ENCODE results near the gene UBE2F. TPM values are rescaled to one million over a fixed set of nuclear protein-coding genes. Genes with fewer than 3 reads are reported as not detected.

UBE2F gene
- total and polyA plus RNA-seq, 2 of the 13 experiments (the other 11 are each of a cell fraction or from before 2014, with no cell fraction given): 35.4 to 73.1 TPM

DNA sequence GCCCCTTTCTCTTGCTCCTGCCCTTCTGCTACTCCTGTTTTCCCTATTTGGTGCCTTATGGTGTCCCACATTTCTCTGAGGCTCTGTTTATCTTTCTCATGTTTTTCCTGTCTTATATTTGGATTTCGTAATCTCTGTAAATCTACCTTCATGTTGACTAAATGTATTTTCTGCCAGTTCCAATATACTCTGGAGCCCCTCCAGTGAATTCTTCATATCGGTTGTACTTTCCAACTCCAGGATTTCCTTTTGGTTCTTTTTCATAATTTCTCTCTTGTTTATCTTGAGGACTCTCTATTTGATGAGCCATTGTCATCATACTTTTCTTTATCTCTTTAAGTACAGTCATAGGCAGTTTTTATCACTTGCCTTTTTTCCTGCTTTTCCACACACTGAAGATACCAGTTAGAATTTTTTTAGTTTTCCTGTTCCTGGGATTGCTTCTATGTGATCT, 113.1 kb downstream of the UBE2F start (continued):
- TF ChIP-seq, protein P1, sequence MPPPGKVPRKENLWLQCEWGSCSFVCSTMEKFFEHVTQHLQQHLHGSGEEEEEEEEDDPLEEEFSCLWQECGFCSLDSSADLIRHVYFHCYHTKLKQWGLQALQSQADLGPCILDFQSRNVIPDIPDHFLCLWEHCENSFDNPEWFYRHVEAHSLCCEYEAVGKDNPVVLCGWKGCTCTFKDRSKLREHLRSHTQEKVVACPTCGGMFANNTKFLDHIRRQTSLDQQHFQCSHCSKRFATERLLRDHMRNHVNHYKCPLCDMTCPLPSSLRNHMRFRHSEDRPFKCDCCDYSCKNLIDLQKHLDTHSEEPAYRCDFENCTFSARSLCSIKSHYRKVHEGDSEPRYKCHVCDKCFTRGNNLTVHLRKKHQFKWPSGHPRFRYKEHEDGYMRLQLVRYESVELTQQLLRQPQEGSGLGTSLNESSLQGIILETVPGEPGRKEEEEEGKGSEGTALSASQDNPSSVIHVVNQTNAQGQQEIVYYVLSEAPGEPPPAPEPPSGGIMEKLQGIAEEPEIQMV (CRISPR knock-in tag; IDR thresholded peaks at IDR 0.05; ENCODE audit: low read depth): no peak
- TF ChIP-seq NR2C2 (CRISPR knock-in tag; IDR thresholded peaks at IDR 0.05; ENCODE audit: borderline replicate concordance): peak; percentile 59; the same call in 1 of the 2 replicates
- peak; percentile 11; the same call in 1 of the 2 replicates for TF ChIP-seq ZNF263 (CRISPR knock-in tag; IDR thresholded peaks at IDR 0.05)
- TF ChIP-seq ZSCAN31 (CRISPR knock-in tag; IDR thresholded peaks at IDR 0.05; ENCODE audit: low read depth): no peak
- no peak for TF ChIP-seq ZFAT (CRISPR knock-in tag; conservative IDR thresholded peaks at IDR 0.05)
- peak; percentile 92 for TF ChIP-seq HDAC2 (CRISPR knock-in tag; IDR thresholded peaks at IDR 0.05)
- peak; percentile 96 for TF ChIP-seq ZNF124 (CRISPR knock-in tag; IDR thresholded peaks at IDR 0.05)
- TF ChIP-seq ERF (CRISPR knock-in tag; IDR thresholded peaks at IDR 0.05): peak; percentile 87
- TF ChIP-seq, protein P2, sequence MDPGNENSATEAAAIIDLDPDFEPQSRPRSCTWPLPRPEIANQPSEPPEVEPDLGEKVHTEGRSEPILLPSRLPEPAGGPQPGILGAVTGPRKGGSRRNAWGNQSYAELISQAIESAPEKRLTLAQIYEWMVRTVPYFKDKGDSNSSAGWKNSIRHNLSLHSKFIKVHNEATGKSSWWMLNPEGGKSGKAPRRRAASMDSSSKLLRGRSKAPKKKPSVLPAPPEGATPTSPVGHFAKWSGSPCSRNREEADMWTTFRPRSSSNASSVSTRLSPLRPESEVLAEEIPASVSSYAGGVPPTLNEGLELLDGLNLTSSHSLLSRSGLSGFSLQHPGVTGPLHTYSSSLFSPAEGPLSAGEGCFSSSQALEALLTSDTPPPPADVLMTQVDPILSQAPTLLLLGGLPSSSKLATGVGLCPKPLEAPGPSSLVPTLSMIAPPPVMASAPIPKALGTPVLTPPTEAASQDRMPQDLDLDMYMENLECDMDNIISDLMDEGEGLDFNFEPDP (CRISPR knock-in tag; conservative IDR thresholded peaks at IDR 0.05): 0 out of 2 replicates have a peak, but pooled peaks have one; percentile 47
- TF ChIP-seq SP140L (CRISPR knock-in tag; IDR thresholded peaks at IDR 0.05; ENCODE audit: borderline replicate concordance): peak; percentile 94; the same call in 1 of the 2 replicates
- TF ChIP-seq, protein P3, sequence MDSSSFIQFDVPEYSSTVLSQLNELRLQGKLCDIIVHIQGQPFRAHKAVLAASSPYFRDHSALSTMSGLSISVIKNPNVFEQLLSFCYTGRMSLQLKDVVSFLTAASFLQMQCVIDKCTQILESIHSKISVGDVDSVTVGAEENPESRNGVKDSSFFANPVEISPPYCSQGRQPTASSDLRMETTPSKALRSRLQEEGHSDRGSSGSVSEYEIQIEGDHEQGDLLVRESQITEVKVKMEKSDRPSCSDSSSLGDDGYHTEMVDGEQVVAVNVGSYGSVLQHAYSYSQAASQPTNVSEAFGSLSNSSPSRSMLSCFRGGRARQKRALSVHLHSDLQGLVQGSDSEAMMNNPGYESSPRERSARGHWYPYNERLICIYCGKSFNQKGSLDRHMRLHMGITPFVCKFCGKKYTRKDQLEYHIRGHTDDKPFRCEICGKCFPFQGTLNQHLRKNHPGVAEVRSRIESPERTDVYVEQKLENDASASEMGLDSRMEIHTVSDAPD (CRISPR knock-in tag; IDR thresholded peaks at IDR 0.05): 0 out of 2 replicates have a peak, but pooled peaks have one; percentile 46
- TF ChIP-seq, protein P4, sequence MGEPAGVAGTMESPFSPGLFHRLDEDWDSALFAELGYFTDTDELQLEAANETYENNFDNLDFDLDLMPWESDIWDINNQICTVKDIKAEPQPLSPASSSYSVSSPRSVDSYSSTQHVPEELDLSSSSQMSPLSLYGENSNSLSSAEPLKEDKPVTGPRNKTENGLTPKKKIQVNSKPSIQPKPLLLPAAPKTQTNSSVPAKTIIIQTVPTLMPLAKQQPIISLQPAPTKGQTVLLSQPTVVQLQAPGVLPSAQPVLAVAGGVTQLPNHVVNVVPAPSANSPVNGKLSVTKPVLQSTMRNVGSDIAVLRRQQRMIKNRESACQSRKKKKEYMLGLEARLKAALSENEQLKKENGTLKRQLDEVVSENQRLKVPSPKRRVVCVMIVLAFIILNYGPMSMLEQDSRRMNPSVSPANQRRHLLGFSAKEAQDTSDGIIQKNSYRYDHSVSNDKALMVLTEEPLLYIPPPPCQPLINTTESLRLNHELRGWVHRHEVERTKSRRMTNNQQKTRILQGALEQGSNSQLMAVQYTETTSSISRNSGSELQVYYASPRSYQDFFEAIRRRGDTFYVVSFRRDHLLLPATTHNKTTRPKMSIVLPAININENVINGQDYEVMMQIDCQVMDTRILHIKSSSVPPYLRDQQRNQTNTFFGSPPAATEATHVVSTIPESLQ (CRISPR knock-in tag; conservative IDR thresholded peaks at IDR 0.05): peak; percentile 69; the same call in 1 of the 2 replicates
- peak; percentile 78 for TF ChIP-seq FOXP1 (IDR thresholded peaks at IDR 0.05)
- TF ChIP-seq FOXP1 (CRISPR knock-in tag; IDR thresholded peaks at IDR 0.05): peak; percentile 96
- peak; percentile 92; the same call in 1 of the 2 replicates for TF ChIP-seq DNMT3B (CRISPR knock-in tag; conservative IDR thresholded peaks at IDR 0.05)
- no peak for TF ChIP-seq ZNF451 (CRISPR knock-in tag; IDR thresholded peaks at IDR 0.05)
- no peak for TF ChIP-seq RELA (CRISPR knock-in tag; IDR thresholded peaks at IDR 0.05)
- TF ChIP-seq MXI1 (IDR thresholded peaks at IDR 0.05; ENCODE audit: borderline replicate concordance, low read depth, low read length): peak; percentile 36; the same call in 1 of the 3 replicates
- TF ChIP-seq, protein P5, sequence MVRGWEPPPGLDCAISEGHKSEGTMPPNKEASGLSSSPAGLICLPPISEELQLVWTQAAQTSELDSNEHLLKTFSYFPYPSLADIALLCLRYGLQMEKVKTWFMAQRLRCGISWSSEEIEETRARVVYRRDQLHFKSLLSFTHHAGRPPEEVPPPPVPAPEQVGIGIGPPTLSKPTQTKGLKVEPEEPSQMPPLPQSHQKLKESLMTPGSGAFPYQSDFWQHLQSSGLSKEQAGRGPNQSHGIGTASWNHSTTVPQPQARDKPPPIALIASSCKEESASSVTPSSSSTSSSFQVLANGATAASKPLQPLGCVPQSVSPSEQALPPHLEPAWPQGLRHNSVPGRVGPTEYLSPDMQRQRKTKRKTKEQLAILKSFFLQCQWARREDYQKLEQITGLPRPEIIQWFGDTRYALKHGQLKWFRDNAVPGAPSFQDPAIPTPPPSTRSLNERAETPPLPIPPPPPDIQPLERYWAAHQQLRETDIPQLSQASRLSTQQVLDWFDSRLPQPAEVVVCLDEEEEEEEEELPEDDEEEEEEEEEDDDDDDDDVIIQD (CRISPR knock-in tag; IDR thresholded peaks at IDR 0.05; ENCODE audit: low read depth): peak; percentile 98
- 0 out of 2 replicates have a peak, but pooled peaks have one; percentile 35 for TF ChIP-seq JUND (CRISPR knock-in tag; IDR thresholded peaks at IDR 0.05)
